ENCODE measurements around the gene COL5A2. TPM values are rescaled to one million over a fixed set of nuclear protein-coding genes. Genes with fewer than 3 reads are reported as not detected.

COL5A2 gene
- total RNA-seq, 1 donor from 2014 or later = 64.2 TPM

DNA sequence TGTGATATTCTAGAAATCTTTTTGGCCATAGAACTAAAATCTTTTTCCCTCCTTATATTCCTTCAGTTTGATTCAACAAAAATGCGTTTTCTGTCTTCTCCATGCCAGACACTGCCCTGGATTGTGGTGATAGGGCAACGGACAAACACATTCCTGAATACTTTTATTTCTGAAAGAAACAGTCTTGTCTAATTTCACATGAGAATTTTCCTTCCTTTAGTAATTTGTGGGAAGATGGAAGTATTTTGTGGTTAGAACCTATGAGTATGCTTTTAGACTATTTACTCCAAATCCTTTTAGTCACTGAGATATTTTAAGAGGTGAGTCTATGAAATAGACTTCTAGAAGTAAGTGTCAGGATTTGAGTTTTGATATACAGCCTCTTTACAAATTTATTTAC, 49.6 kb downstream of the COL5A2 start:
- no peak for TF ChIP-seq CTCF (IDR thresholded peaks at IDR 0.05)
- DNase-seq (ENCODE audit: low spot score in 2 of 2) = no peak
- Histone ChIP-seq H3K27ac (peak overlapping the region; percentile 20 to 37), H3K4me1 (peaks cover 0 to 16% of the 10 kb centered on the region in 2 donors), H3K27me3 (no peaks in the 10 kb centered on the region), H3K4me3 (no peak overlapping the region), H3K9me3 (no peaks in the 10 kb centered on the region), H3K36me3 (no peaks in the 10 kb centered on the region)
- intact Hi-C loops (cut with DNase I) = no loop called here

GRCh38 chr2:189128970-189129369, 50.6 kb downstream of the COL5A2 start:
- intact Hi-C loops (cut with DNase I) = no loop called here
- Histone ChIP-seq H3K27me3 (no peaks in the 10 kb centered on the region), H3K36me3 (no peaks in the 10 kb centered on the region), H3K27ac (peak overlapping the region in 1 of 2 donors; percentile 20), H3K4me3 (no peak overlapping the region), H3K4me1 (peaks cover 0 to 16% of the 10 kb centered on the region in 2 donors), H3K9me3 (no peaks in the 10 kb centered on the region)
- TF ChIP-seq CTCF (IDR thresholded peaks at IDR 0.05) = no peak
- no peak for DNase-seq (ENCODE audit: low spot score in 2 of 2)

- Histone ChIP-seq H3K27me3 (no peaks in the 10 kb centered on the region), H3K9me3 (no peaks in the 10 kb centered on the region), H3K4me3 (no peak overlapping the region), H3K27ac (no peak overlapping the region), H3K4me1 (peaks cover 0 to 16% of the 10 kb centered on the region in 2 donors), H3K36me3 (no peaks in the 10 kb centered on the region)
- intact Hi-C loops (cut with DNase I) = no loop called here
- TF ChIP-seq CTCF (IDR thresholded peaks at IDR 0.05) = no peak
- no peak for DNase-seq (ENCODE audit: low spot score in 2 of 2)
Observed at GRCh38 chr2:189127756-189128155, 51.8 kb downstream of the COL5A2 start.

GRCh38 chr2:189125195-189125594, 54.4 kb downstream of the COL5A2 start:
- no peak for DNase-seq (ENCODE audit: low spot score in 2 of 2)
- intact Hi-C loops (cut with DNase I) = no loop called here
- H3K4me3 ChIP-seq = no peak overlapping the region
- no peak overlapping the region for H3K27ac ChIP-seq
- no peaks in the 10 kb centered on the region for H3K9me3 ChIP-seq
- no peak for TF ChIP-seq CTCF (IDR thresholded peaks at IDR 0.05)
- H3K27me3 ChIP-seq = no peaks in the 10 kb centered on the region
- H3K36me3 ChIP-seq = no peaks in the 10 kb centered on the region
- peaks cover 0 to 13% of the 10 kb centered on the region in 2 donors for H3K4me1 ChIP-seq

DNA sequence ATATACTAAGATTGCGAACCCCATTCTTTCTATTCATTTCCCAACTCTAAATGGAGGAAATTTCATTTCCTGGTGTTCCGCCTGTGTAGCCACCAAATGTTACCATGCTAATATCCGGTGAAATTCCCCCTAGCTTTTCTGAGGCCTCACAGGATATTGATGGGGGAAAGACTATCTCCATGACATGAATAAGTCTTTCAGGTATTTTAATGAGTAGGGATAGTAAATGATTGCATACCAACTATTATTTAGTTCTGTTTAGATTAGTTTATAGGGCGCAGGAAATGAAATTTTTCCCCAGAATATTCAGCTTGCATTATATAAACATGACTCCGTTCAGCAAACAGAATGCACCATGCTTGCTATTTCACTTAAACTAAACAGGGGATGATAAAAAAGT, 55.4 kb downstream of the COL5A2 start:
- no peak for TF ChIP-seq CTCF (IDR thresholded peaks at IDR 0.05)
- intact Hi-C loops (cut with DNase I) = no loop called here
- DNase-seq (ENCODE audit: low spot score in 2 of 2) = no peak

DNA sequence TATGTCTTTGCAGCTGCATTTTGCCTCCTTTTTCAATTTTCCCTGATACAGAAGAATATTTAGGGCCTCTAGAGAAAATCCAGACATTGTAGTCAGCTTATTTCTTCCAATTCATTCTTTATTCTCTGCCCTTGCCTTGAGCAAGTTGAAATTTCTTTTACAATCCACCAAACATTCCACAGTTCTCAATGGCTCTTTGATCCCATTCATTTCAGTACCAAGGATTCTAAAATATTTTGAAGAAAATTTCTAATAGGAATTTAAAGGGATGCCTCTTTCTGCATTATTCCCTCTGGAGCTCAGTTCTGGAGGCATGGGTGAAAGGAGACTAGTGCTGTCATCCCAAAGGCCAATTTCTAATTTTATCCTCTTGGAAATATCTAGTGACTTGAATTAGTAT, 61.2 kb downstream of the COL5A2 start:
- no peak overlapping the region for H3K4me3 ChIP-seq
- H3K36me3 ChIP-seq = no peaks in the 10 kb centered on the region
- H3K27me3 ChIP-seq = no peaks in the 10 kb centered on the region
- DNase-seq (ENCODE audit: low spot score in 2 of 2) = no peak
- H3K9me3 ChIP-seq = no peaks in the 10 kb centered on the region
- H3K4me1 ChIP-seq = peaks cover 0 to 26% of the 10 kb centered on the region in 2 donors
- intact Hi-C loops (cut with DNase I) = loop anchor here (5.0 kb wide), 3 partner anchors 59 to 229 kb away; partner anchors contain the start of gene COL5A2
- no peak overlapping the region for H3K27ac ChIP-seq
- TF ChIP-seq CTCF (IDR thresholded peaks at IDR 0.05) = no peak

More for the DNA sequence above, 55.4 kb downstream of the COL5A2 start:
- no peaks in the 10 kb centered on the region for H3K27me3 ChIP-seq
- H3K27ac ChIP-seq = no peak overlapping the region
- H3K4me1 ChIP-seq = peaks cover 0 to 7% of the 10 kb centered on the region in 2 donors
- no peaks in the 10 kb centered on the region for H3K9me3 ChIP-seq
- no peak overlapping the region for H3K4me3 ChIP-seq
- H3K36me3 ChIP-seq = no peaks in the 10 kb centered on the region

All from ascending aorta (tissue), 2 donors.